Chondrocyte (in vitro differentiated cells): ENCODE measurements around the gene AHNAK2. TPM values are rescaled to one million over a fixed set of nuclear protein-coding genes. Genes with fewer than 3 reads are reported as not detected.
"Not testable (repeated sequence)": the region's sequence is repeated elsewhere in the genome, so short reads cannot be mapped to it uniquely, and the experiment has no call there.

Experiments used
- DNase-seq: peaks from one replicate; pipeline ENCODE4 v3.0.0; 2021; ENCODE audit warnings: mixed read lengths, low spot score
- H3K27ac Mint-ChIP-seq: one replicate; pipeline ENCODE4 v1.8.0; 2021; ENCODE audit warnings: mild to moderate bottlenecking, moderate library complexity, mixed read lengths; ENCODE audit not compliant: unreplicated experiment
- H3K27me3 Mint-ChIP-seq: 2 replicates; pipeline ENCODE4 v1.8.0; 2021; ENCODE audit warnings: low read depth, mixed read lengths
- H3K36me3 Mint-ChIP-seq: 2 replicates; pipeline ENCODE4 v1.8.0; 2021; ENCODE audit warnings: low read depth, mixed read lengths
- H3K4me1 Mint-ChIP-seq: 2 replicates; pipeline ENCODE4 v1.8.0; 2021; ENCODE audit warnings: low read depth, mild to moderate bottlenecking, mixed read lengths
- H3K4me3 Mint-ChIP-seq: one replicate; pipeline ENCODE4 v1.8.0; 2021; ENCODE audit warnings: mild to moderate bottlenecking, moderate library complexity, mixed read lengths; ENCODE audit not compliant: unreplicated experiment
- H3K9me3 Mint-ChIP-seq: 2 replicates; pipeline ENCODE4 v1.8.0; 2021; ENCODE audit warnings: low read depth, mixed read lengths
- total RNA-seq: library from RNA; stranded (reverse); gene quantifications from 3 replicates; pipeline ENCODE4 v1.2.1, GENCODE V29; 2021
- TF ChIP-seq, protein P1 (sequence below): fragments of 200-600 bp; sonication (generic); IDR thresholded peaks from 2 replicates; pipeline ENCODE4 v1.5.0; 2021; ENCODE audit warnings: antibody characterized with exemption, mild to moderate bottlenecking, moderate library complexity

AHNAK2 gene
- total RNA-seq, 1 donor from 2014 or later = 271 TPM

- Mint-ChIP-seq H3K27ac (no peak within 1 kb of the TSS), H3K36me3 (no peaks in the 10 kb centered on the region), H3K27me3 (no peaks in the 10 kb centered on the region), H3K4me3 (no peak within 1 kb of the TSS), H3K9me3 (peaks cover 3% of the 10 kb centered on the region), H3K4me1 (no peaks in the 10 kb centered on the region)
- TF ChIP-seq, protein P1, sequence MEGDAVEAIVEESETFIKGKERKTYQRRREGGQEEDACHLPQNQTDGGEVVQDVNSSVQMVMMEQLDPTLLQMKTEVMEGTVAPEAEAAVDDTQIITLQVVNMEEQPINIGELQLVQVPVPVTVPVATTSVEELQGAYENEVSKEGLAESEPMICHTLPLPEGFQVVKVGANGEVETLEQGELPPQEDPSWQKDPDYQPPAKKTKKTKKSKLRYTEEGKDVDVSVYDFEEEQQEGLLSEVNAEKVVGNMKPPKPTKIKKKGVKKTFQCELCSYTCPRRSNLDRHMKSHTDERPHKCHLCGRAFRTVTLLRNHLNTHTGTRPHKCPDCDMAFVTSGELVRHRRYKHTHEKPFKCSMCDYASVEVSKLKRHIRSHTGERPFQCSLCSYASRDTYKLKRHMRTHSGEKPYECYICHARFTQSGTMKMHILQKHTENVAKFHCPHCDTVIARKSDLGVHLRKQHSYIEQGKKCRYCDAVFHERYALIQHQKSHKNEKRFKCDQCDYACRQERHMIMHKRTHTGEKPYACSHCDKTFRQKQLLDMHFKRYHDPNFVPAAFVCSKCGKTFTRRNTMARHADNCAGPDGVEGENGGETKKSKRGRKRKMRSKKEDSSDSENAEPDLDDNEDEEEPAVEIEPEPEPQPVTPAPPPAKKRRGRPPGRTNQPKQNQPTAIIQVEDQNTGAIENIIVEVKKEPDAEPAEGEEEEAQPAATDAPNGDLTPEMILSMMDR = no peak
- no peak for DNase-seq
Measured at GRCh38 chr14:104924421-104925213, 53.6 kb downstream of the AHNAK2 start, which contains the start of gene PLD4. Gene PLD4 (plus strand): TSS chr14:104924879. CDS start chr14:104927141, 2,262 bp downstream.

DNA sequence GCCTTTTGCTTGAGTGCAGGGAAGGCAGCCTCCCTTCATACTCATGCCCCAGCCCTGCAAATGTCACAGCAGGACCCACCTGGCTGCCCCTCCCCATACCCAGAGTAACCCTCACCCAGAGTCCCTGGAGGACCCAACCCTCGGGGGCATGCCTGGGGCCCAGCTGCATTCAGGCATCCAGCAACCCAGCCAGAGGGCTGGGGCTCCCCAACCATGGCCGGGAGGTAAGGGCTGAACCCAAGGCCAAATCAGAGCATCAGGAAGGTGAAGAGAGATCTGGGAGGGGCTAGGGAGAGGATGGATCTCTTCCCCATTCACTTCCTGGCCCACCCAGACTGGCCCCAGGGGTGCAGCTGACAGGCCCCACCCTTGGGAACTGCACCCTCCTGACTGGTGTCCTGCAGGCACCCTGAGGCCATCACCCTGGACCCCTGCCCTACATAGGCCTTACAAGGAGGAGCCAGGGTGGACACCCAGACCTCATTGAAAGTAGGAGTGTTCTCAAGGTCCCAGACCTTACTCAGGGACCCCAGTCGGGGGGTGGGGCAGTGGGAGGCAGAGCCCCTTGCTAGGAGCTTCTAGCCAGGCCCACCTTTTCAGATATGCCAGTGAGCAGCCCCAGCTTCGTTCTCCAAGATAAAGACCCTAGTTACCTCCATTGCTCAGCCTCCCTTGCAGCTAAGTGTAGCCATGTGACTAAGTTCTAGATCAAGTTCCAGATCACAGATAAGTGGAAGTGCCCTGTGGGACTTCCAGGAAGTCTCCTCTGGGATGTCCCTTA is 54.3 kb downstream of the AHNAK2 start:
- Mint-ChIP-seq H3K9me3 (peaks cover 3% of the 10 kb centered on the region), H3K27ac (no peak overlapping the region), H3K27me3 (no peaks in the 10 kb centered on the region), H3K4me1 (no peaks in the 10 kb centered on the region), H3K4me3 (no peak overlapping the region), H3K36me3 (no peaks in the 10 kb centered on the region)
- DNase-seq = no peak
- TF ChIP-seq, protein P1 = no peak

DNA sequence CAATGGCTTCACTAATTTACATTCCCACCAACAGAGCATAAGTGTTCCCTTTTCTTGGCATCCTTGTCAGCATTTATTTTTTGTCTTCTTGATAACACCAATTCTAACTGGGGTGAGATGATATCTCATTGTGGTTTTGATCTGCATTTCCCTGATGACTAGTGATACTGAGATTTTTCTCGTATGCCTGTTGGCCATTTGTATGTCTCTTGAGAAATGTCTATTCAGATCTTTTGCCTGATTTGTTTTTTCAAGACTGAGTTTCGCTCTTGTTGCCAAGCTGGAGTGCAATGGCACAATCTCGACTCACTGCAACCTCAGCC is 58.2 kb downstream of the AHNAK2 start:
- Mint-ChIP-seq H3K27ac (no peak overlapping the region), H3K36me3 (no peaks in the 10 kb centered on the region), H3K4me1 (no peaks in the 10 kb centered on the region), H3K4me3 (no peak overlapping the region), H3K9me3 (peaks cover 3% of the 10 kb centered on the region), H3K27me3 (peaks cover 6% of the 10 kb centered on the region)
- TF ChIP-seq, protein P1 = no peak
- DNase-seq = no peak

DNA sequence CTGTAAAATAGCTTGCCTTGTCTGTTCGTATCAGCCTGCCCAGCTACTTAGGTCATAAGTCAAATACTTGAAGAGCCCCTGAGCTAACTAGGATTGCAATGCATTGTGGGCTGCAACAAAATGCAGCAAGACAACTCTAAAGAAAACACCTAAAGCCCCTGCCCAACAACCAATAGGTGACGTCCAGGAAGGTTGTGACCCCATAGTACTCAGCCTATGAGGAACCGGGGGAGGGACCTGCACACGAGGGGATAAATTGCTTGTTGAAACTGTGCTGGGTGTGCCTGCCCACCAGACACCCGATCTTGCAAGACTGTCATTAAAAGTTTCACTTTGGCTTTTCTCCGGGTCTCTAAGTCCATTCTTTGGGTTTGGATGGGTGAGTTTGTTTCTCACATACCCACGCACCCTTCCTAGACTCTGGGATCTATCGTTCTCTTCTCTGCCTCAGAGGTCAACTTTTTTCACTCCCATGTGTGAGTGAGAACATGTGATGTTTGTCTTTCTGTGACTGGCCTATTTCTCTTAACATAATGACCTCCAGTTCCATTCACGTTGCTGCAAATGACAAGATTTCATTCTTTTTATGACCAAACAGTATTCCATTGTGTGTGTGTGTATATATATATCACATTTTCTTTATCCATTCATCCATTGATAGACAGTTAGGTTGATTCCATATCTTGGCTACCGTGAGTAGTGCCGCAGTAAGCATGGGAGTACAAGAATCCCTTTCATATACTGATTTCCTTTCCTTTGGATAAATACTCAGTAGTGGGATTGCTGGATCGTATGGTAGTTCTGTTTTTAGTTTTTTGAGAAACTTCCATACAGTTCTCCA is 58.8 kb downstream of the AHNAK2 start:
- H3K4me1 Mint-ChIP-seq, H3K9me3 Mint-ChIP-seq, DNase-seq, H3K4me3 Mint-ChIP-seq, H3K36me3 Mint-ChIP-seq, H3K27me3 Mint-ChIP-seq, H3K27ac Mint-ChIP-seq: not testable (repeated sequence)

- Mint-ChIP-seq H3K27ac (no peak overlapping the region), H3K27me3 (peaks cover 13% of the 10 kb centered on the region), H3K4me3 (no peak overlapping the region), H3K9me3 (no peaks in the 10 kb centered on the region), H3K4me1 (no peaks in the 10 kb centered on the region), H3K36me3 (no peaks in the 10 kb centered on the region)
- TF ChIP-seq, protein P1 = no peak
- DNase-seq = no peak
Measured at GRCh38 chr14:104917993-104918392, 60.2 kb downstream of the AHNAK2 start.
